Upper lobe of right lung (tissue), 1 donor: Measurements from ENCODE around the gene ANAPC15. TPM values are rescaled to one million over a fixed set of nuclear protein-coding genes. Genes with fewer than 3 reads are reported as not detected.

ENCODE experiments used
- ATAC-seq: fragments of 200-7000 bp; cut with Tn5 transposase; one replicate; pipeline ENCODE4 v1.9.1; 2020; ENCODE audit warnings: mild to moderate bottlenecking, moderate library complexity
- DNase-seq: peaks from one replicate; pipeline ENCODE4 v3.0.0-alpha.2; 2020
- H3K27ac ChIP-seq: fragments of 200-600 bp; one replicate; pipeline ENCODE4 v1.8.0; 2022
- H3K27me3 ChIP-seq: fragments of 200-600 bp; one replicate; pipeline ENCODE4 v1.8.0; 2022; ENCODE audit warnings: mild to moderate bottlenecking
- H3K36me3 ChIP-seq: fragments of 200-600 bp; one replicate; pipeline ENCODE4 v1.8.0; 2022
- H3K4me1 ChIP-seq: fragments of 200-600 bp; one replicate; pipeline ENCODE4 v1.8.0; 2022
- H3K4me3 ChIP-seq: fragments of 200-600 bp; one replicate; pipeline ENCODE4 v1.8.0; 2022; ENCODE audit warnings: mild to moderate bottlenecking
- H3K9me3 ChIP-seq: fragments of 200-600 bp; one replicate; pipeline ENCODE4 v1.8.0; 2022
- intact Hi-C: fragments of 100-400 bp; cut with DNase I; formaldehyde crosslinking; loops from one replicate; pipeline ENCODE4 v1.11.0; 2022
- total RNA-seq: library from RNA; stranded (reverse); fragmentation: NEBNext Ultra II Directional; extraction: Animal tissue kit (Norgen Biotek cat#: 25700); gene quantifications from one replicate; pipeline ENCODE4 v1.2.1, GENCODE V29; 2021
- TF ChIP-seq, protein P1 (sequence below): fragments of 200-600 bp; IDR thresholded peaks from one replicate; pipeline ENCODE4 v1.8.0; 2022; ENCODE audit warnings: antibody characterized with exemption
- donor health status: DM: no; HTN: yes; CAD: no; lungs with severe emphysema.

The ANAPC15 gene
- total RNA-seq, 1 donor from 2014 or later = 25.2 TPM

DNA sequence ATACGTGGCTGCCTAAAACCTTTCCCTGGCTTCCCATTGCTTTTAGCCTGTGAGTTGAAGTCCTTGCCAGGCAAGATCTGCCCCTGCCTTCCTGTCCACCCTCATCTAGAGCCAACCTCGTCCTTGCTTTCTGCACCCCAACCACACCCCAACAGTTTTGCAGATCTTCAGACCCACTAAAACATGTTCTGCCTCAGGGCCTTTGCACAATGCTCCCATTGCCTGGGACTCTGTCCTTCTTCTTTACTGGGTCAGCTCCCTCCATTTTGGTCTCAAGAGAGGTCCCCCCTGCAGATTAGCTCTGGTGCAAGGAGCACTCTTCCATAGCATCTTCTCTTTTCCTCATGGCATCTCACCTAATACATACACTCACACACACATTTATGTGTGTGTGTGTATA, 8.4 kb upstream of the ANAPC15 start:
- no peak for ATAC-seq
- TF ChIP-seq, protein P1, sequence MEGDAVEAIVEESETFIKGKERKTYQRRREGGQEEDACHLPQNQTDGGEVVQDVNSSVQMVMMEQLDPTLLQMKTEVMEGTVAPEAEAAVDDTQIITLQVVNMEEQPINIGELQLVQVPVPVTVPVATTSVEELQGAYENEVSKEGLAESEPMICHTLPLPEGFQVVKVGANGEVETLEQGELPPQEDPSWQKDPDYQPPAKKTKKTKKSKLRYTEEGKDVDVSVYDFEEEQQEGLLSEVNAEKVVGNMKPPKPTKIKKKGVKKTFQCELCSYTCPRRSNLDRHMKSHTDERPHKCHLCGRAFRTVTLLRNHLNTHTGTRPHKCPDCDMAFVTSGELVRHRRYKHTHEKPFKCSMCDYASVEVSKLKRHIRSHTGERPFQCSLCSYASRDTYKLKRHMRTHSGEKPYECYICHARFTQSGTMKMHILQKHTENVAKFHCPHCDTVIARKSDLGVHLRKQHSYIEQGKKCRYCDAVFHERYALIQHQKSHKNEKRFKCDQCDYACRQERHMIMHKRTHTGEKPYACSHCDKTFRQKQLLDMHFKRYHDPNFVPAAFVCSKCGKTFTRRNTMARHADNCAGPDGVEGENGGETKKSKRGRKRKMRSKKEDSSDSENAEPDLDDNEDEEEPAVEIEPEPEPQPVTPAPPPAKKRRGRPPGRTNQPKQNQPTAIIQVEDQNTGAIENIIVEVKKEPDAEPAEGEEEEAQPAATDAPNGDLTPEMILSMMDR = no peak

DNA sequence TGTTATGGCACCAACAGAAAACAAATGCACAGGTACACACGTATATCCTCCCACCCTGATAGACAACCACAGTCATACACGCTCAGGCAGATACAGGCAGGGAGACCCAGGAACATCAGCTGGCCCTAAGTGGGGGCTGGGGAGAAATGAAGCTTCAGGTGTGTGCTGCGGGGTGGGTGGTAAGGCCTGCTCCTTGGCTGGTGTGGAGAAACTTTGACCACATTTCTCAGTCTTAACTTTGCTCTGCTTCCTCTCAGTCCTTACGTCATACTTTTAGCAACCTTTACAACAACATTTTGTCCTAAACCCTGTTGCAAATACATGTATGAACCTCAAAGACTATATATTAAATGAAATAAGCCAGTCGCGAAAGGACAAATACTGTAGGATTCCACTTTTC, 6.7 kb upstream of the ANAPC15 start:
- no peaks in the 10 kb centered on the region for H3K9me3 ChIP-seq
- intact Hi-C loops = no loop called here
- no peak overlapping the region for H3K27ac ChIP-seq
- DNase-seq (no peak), ATAC-seq (peak; percentile 42)
- TF ChIP-seq, protein P1 = no peak
- no peaks in the 10 kb centered on the region for H3K27me3 ChIP-seq
- H3K4me3 ChIP-seq = no peak overlapping the region
- H3K36me3 ChIP-seq = no peaks in the 10 kb centered on the region
- H3K4me1 ChIP-seq = no peaks in the 10 kb centered on the region

More for the DNA sequence above, 8.4 kb upstream of the ANAPC15 start:
- intact Hi-C loops = no loop called here
- no peak for DNase-seq
- Histone ChIP-seq H3K4me3 (no peak overlapping the region), H3K27me3 (no peaks in the 10 kb centered on the region), H3K9me3 (no peaks in the 10 kb centered on the region), H3K27ac (no peak overlapping the region), H3K36me3 (no peaks in the 10 kb centered on the region), H3K4me1 (no peaks in the 10 kb centered on the region)

DNA sequence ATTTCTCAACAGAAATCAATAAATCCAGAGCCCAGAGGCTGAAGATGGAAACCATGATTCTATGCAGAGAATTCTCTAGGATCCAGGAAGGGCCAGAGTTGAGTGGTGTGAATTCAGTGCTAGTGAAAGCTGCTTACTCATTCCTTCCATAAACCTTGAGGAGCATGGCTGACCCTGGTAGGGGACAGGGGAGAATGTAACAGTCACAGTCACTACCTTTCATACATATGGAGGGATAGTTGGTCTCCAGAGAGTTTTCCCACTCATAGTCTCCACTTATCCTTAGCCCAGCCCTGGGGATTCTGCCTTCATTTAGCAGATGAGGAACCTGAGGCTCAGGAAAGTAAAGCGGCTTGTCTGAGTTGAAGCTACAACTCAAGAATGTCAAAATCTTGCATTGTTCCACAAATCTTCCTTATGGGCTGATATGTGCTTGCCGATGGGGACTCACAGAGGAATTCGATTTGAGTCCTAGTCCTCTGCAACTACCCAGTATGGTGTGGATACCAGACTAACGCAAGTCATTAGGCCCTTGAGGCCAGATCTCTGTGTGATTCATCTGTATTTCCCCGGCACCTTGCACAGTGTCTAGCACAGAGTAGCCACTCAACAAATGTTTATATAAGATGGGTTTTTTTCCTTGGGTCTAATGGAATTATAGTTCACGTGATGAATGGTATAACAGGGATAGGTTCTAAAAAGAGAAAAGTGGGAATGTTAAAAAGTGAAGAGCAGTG, 3.7 kb upstream of the ANAPC15 start:
- Histone ChIP-seq H3K27ac (no peak overlapping the region), H3K27me3 (no peaks in the 10 kb centered on the region), H3K9me3 (no peaks in the 10 kb centered on the region), H3K4me1 (peaks cover 9% of the 10 kb centered on the region), H3K36me3 (no peaks in the 10 kb centered on the region), H3K4me3 (no peak overlapping the region)
- intact Hi-C loops = no loop called here
- ATAC-seq (no peak), DNase-seq (no peak)
- TF ChIP-seq, protein P1 = no peak

DNA sequence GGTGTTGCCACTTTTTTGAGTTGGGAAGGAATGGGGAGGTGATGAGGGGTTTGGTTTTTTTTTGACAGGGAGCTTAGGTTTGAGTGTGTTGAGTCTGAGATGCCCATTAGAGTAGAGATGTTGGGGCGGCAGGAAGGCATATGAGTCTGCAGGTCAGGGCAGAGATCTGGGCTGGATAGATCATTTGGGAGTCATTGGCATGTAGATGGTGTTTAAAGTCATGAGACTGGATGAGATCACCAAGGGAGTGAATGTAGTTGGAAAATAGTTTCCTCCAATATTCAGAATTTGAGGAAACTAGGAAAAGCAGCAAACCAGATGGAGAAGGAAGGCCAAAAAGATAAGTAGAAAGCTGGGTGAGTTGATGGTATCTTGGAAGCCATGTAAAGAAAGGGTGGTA, 2.1 kb upstream of the ANAPC15 start:
- Histone ChIP-seq H3K4me3 (no peak overlapping the region), H3K4me1 (peaks cover 9% of the 10 kb centered on the region), H3K36me3 (no peaks in the 10 kb centered on the region), H3K27ac (no peak overlapping the region), H3K9me3 (no peaks in the 10 kb centered on the region), H3K27me3 (no peaks in the 10 kb centered on the region)
- intact Hi-C loops = no loop called here
- ATAC-seq (no peak), DNase-seq (no peak)
- TF ChIP-seq, protein P1 = no peak

DNA sequence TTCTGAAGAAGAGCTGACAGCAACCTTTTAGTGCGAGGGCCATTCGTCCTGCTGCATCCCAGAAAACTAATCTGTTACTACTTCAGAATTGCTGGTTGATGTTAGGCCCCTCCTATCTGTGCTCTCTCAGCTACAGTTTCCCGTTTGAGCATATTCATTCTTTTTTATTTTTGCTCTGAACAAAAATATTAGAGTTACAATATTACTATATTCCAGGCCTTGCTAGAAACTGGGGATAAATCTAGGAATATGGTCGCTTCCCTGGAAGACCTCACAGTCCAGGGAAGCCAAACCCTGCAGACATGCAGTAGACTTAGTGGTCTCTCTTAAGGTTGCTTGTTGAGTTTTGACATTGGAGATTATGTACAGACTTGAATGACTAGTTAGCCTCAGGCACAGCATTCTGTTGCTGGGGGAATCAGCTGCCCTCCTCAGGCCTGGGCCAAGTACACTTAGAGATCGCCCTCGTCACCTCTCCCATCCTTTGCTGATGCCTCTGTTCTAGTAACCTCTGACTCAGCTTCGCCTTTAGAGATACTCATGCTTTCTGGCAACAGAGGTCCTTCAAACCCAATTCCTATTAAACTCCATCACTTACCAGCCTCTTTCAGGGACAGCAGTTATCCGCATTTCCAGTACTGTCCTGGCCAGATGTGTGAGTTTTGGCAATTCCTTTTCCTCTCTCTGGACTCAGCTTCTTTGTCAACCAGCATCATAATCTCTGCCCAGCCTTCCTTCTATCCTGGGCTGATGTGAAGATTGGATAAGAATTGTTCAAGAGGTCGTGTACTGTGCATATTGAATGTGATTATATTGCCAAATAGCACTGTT, 698 bp upstream of the ANAPC15 start:
- ATAC-seq (no peak), DNase-seq (no peak)
- Histone ChIP-seq H3K27me3 (no peaks in the 10 kb centered on the region), H3K36me3 (no peaks in the 10 kb centered on the region), H3K4me1 (peaks cover 9% of the 10 kb centered on the region), H3K4me3 (peak overlapping the region; percentile 74), H3K27ac (peak overlapping the region; percentile 100), H3K9me3 (no peaks in the 10 kb centered on the region)
- intact Hi-C loops = no loop called here
- TF ChIP-seq, protein P1 = no peak
